Right lobe of liver (tissue), 4 donors: ENCODE data around the gene USP5.

ENCODE experiments used
- CTCF ChIP-seq, 4 donors: fragments of 200-600 bp in 3 of 4; fragments of 450-650 bp in 1 of 4; IDR thresholded peaks; one replicate each; pipeline versions ENCODE4 v1.5.1 to v1.8.0; 2016 to 2022; ENCODE audit warnings: antibody characterized with exemption in 4 of 4, mild to moderate bottlenecking in 2 of 4
- POLR2A ChIP-seq: fragments of 450-650 bp; IDR thresholded peaks from one replicate; pipeline ENCODE4 v1.6.1; 2017; ENCODE audit warnings: antibody characterized with exemption, mild to moderate bottlenecking
- donor health status: DM: no; HTN: no; CAD: no.
- donor health status: DM: no; HTN: no; CAD: no.
- donor health status: DM: no; HTN: yes; CAD: no.

- TF ChIP-seq CTCF (IDR thresholded peaks at IDR 0.05) (no peak), POLR2A (no peak)
Measured at GRCh38 chr12:6888360-6888759, 36.4 kb downstream of the USP5 start.
